Esophagus mucosa (tissue), 1 donor: ENCODE measurements around the gene OSGEP. TPM values are rescaled to one million over a fixed set of nuclear protein-coding genes. Genes with fewer than 3 reads are reported as not detected.
A peak's percentile ranks its signal among the peaks of the same experiment; 100 is the strongest.

ENCODE experiments used
- ATAC-seq: fragments of 200-7000 bp; cut with Tn5 transposase; one replicate; pipeline ENCODE4 v1.9.1; 2020
- total RNA-seq: library from RNA; stranded (reverse); gene quantifications from one replicate; pipeline ENCODE4 v1.2.4, GENCODE V29; 2023
- donor health status: DM: yes; HTN: yes; CAD: no.

OSGEP gene
- total RNA-seq, result 16.2 TPM

GRCh38 chr14:20454516-20455354 is at the start of gene OSGEP, which contains the start of gene APEX1:
Gene OSGEP, minus strand, starts transcription at chr14:20454812. Its CDS starts 129 bp downstream, at chr14:20454683.
Gene APEX1, plus strand, starts transcription at chr14:20455226. Its CDS starts 420 bp downstream, at chr14:20455646.
- peak; percentile 93 for ATAC-seq

- no peak for ATAC-seq
Observed at GRCh38 chr14:20503898-20504297, 49.3 kb upstream of the OSGEP start.

- peak; percentile 77 for ATAC-seq
Observed at GRCh38 chr14:20501346-20501745, 46.7 kb upstream of the OSGEP start.

- ATAC-seq, result no peak
Observed at GRCh38 chr14:20499881-20500280, 45.3 kb upstream of the OSGEP start.

DNA sequence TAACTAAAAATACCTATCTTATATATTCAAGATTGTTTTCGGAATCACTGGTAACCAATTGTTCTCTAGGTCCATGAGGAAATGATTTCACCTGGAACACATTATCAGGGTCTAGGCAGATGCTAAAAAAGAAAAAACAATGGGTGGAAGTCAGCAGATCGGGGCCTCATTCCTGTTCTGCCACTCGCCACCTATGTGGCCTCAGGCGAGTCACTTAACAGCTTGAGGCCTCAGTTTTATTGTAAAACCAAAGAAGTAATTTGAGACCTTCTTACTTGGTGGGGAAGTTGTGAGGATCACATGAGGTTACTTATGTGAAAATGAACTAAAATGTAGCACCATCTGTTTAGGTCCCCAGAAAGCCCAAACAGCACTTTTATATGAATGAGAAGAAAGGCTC is 44.5 kb upstream of the OSGEP start:
- no peak for ATAC-seq

DNA sequence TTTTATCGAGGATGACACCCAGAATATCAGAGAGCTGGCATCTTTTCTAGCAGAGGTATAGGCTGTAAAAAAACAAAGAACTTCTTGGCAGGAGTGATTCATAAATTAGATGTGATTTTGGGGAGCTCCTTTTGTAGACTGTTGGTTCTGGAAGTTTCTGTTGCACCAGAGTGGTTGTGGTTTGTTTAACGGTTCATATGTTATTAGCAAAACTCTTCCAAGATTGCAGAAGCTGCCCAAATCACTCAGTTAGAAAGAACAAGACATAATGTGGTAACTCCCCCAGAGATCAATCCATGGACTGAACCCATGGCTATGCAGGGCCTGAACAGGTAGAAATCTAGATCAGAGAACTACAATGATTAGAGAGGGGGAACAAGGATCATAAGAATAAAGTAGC is 44.0 kb upstream of the OSGEP start:
- no peak for ATAC-seq

GRCh38 chr14:20494935-20495766 is 40.5 kb upstream of the OSGEP start:
- peak; percentile 62 for ATAC-seq

DNA sequence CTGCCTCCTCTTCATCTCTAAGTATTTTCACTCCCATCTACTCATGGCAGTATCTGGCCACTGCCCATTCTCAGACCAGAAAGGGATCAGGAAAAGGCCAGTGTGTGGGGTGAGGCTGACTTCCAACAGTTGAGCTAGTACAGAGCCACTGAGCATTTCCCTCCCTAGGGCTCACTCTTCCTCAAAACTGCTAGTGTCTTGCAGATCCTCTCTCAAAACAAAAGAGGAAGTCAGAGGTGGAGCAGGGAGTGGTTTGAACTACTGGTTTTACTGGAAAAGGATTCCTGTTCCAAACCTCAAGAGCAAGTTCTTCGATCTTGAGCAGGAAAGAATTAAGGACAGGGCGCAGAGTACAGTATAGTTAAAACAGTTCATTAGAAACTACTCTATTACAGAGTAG is 39.0 kb upstream of the OSGEP start:
- ATAC-seq, result peak; percentile 85

GRCh38 chr14:20492486-20492885 is 37.9 kb upstream of the OSGEP start:
- ATAC-seq, result no peak

GRCh38 chr14:20490563-20490962 is 36.0 kb upstream of the OSGEP start:
- ATAC-seq, result no peak

DNA sequence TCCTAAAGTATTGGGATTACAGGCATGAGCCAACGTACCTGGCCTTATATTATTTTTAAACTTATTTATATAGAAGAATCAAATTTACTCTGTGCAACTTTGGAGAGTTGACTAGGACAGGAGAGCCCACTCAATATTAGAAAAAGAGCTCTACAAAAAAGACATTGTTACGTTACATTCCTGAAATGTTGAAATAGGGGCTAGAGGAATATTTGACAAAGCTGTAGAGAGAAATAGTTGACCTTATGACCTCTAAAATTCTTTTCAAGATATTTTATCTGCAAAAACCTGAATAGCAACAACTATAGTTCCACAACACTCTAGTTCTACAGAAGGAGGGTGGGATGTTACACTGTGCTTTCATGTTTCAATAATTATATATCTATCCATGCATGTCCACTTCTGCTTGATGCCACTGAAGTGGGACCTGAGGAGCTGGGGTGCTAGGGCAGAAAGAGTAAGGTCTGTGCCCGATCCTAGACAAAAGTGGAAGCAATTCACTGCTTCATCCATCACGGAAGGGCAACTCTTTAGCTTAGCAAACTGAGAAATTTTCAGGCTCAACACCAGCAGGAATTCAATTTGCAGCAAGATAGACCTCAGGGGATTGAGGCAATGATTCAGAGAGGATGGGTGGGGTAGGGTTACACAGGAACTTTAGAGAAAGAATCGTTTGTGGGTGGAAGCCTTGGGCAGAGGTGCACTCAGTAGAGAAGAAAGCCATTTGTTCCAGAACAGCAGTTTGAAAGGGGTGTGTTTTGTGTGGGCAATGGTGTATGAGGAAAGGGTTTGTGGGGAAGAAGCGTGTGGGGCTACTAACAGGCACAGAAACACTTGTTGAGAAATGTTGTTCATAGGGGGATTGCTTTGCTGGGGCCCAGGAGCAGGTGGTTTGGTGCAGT is 34.7 kb upstream of the OSGEP start:
- peak; percentile 81 for ATAC-seq

- no peak for ATAC-seq
Observed at GRCh38 chr14:20487396-20487725, 32.7 kb upstream of the OSGEP start.

- no peak for ATAC-seq
Observed at GRCh38 chr14:20486684-20487395, 32.2 kb upstream of the OSGEP start.

GRCh38 chr14:20485900-20486299 is 31.3 kb upstream of the OSGEP start:
- ATAC-seq, result no peak

DNA sequence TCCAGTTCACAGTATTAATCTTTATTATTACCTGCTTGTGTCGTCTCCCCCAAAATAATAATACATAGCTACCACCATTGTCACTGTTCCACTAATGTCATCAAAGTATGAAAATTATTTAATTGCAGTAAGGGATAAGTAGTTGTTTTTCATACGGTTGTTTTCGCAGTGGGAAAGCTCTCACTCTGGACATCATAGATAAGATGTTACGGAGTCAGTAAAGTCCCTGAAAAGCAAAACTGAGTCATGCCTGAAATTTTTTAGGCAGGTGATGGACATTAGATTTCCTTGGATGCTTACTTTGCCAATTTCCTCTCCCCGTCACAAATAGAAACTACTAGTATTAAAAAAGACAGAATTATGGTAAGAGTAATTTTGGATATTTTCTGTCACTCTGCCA is 27.8 kb upstream of the OSGEP start:
- no peak for ATAC-seq

DNA sequence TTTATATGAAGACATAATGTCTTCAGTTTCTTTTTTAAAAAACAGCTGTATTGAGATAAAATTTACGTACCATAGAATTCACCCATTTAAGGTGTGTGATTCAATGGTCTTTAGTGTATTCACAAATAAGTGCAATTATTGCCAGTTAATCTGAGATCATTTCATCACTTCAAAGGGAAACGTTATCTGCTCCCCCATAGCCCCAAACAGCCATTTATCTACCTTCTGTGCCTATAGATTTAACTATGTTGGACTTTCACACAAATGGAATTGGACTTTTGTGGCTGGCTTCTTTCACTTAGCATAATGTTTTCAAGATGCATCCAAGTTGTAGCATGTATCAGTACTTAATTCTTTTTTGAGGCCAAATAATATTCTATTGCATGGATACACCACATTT is 24.3 kb upstream of the OSGEP start:
- ATAC-seq, result no peak

- ATAC-seq, result no peak
Observed at GRCh38 chr14:20477211-20477876, 22.7 kb upstream of the OSGEP start.

DNA sequence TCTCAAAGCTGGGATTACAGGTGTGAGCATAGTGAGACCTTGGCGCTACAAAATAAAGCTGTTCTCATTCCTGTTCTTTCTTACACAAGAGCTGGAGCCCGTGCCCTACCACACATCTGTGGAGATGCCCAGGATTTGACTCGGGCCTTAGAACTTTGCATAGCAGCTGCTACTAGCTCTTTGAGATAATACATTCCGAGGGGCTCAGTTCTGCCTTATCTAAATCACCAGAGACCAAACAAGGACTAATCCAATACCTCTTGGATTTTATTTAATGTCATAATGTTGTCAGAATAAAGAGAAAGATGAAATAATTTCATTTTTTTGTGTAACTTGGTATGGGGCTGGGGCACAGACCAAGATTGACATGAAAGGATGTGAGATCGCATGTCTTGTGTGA is 22.2 kb upstream of the OSGEP start:
- ATAC-seq, result no peak

DNA sequence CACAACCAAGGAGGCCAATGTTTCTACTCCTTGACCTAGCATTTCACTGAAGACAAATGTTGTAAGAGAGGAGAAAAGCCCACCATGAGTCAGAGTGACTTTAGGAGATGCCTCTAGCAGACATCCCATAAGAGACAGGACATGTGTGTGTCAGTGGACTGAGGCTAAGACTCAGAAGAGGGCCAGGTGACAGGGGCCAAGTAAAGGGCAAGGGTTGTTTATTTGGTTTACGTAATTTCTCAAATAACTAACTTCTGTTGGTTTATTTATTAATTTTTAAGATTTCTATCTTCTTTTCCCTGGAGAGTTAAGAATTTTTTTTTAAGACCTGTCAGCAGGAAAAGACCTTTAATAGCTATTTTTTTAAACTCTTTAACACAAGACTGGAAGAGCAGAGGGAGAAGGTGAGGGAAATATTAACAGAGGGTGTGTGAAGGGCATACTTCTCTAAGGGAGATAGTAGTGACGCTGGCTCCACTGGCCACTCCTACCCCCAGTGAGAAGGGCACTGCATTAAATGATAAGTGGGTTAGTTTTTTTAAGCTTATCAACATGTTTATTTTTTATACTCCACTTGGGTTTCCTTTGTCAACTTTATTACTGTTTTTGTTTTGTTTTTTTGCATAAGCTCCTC is 18.0 kb upstream of the OSGEP start:
- ATAC-seq, result no peak

GRCh38 chr14:20470603-20470901 is 15.9 kb upstream of the OSGEP start:
- no peak for ATAC-seq
